ENCODE measurements around the gene FJX1.

FJX1 gene

GRCh38 chr11:35583126-35583525, 35.1 kb upstream of the FJX1 start:
- TF ChIP-seq CTCF (IDR thresholded peaks at IDR 0.05; ENCODE audit: low read depth, low read length), result no peak
- no peaks in the 10 kb centered on the region for H3K36me3 ChIP-seq
- DNase-seq, result no peak
- H3K27me3 ChIP-seq (ENCODE audit: insufficient read depth, low read depth, severe bottlenecking), result no peaks in the 10 kb centered on the region
- H3K9me3 ChIP-seq (ENCODE audit: severe bottlenecking), result no peaks in the 10 kb centered on the region
- no peak overlapping the region for H3K27ac ChIP-seq
- H3K4me3 ChIP-seq (ENCODE audit: low read depth, low read length), result no peak overlapping the region

GRCh38 chr11:35583843-35584242, 34.4 kb upstream of the FJX1 start:
- no peak overlapping the region for H3K27ac ChIP-seq
- DNase-seq, result no peak
- no peak overlapping the region for H3K4me3 ChIP-seq (ENCODE audit: low read depth, low read length)

GRCh38 chr11:35584321-35584720, 33.9 kb upstream of the FJX1 start:
- H3K27ac ChIP-seq, result no peak overlapping the region
- TF ChIP-seq CTCF (IDR thresholded peaks at IDR 0.05; ENCODE audit: low read depth, low read length), result no peak
- no peaks in the 10 kb centered on the region for H3K9me3 ChIP-seq (ENCODE audit: severe bottlenecking)
- no peak overlapping the region for H3K4me3 ChIP-seq (ENCODE audit: low read depth, low read length)
- H3K27me3 ChIP-seq (ENCODE audit: insufficient read depth, low read depth, severe bottlenecking), result no peaks in the 10 kb centered on the region
- no peaks in the 10 kb centered on the region for H3K36me3 ChIP-seq
- DNase-seq, result no peak

More at GRCh38 chr11:35583843-35584242, 34.4 kb upstream of the FJX1 start:
- no peak for TF ChIP-seq CTCF (IDR thresholded peaks at IDR 0.05; ENCODE audit: low read depth, low read length)
- H3K36me3 ChIP-seq, result no peaks in the 10 kb centered on the region
- no peaks in the 10 kb centered on the region for H3K9me3 ChIP-seq (ENCODE audit: severe bottlenecking)
- H3K27me3 ChIP-seq (ENCODE audit: insufficient read depth, low read depth, severe bottlenecking), result no peaks in the 10 kb centered on the region

DNA sequence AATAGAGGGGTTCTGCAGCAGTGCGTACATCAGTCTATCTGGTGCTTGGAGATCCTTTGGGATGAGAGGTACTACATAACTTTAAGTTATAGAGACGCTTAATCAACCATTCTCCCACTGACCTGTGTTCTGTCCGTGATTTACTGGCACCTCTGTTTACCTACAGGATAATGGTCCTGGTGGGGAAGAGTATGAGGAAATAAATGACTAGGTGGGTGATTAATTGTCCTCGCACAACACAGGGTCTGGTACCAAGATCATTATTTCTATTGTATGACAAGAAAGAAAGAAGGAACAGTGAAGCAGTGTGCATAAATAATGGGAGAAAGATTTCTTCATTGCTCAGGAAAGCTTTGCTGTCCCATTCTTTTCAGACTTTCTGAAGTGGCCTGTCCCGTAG, 32.8 kb upstream of the FJX1 start:
- Histone ChIP-seq H3K27ac (no peak overlapping the region), H3K4me3 (ENCODE audit: low read depth, low read length) (no peak overlapping the region), H3K36me3 (no peaks in the 10 kb centered on the region), H3K27me3 (ENCODE audit: insufficient read depth, low read depth, severe bottlenecking) (no peaks in the 10 kb centered on the region), H3K9me3 (ENCODE audit: severe bottlenecking) (no peaks in the 10 kb centered on the region)
- TF ChIP-seq CTCF (IDR thresholded peaks at IDR 0.05; ENCODE audit: low read depth, low read length), result no peak
- no peak for DNase-seq

DNA sequence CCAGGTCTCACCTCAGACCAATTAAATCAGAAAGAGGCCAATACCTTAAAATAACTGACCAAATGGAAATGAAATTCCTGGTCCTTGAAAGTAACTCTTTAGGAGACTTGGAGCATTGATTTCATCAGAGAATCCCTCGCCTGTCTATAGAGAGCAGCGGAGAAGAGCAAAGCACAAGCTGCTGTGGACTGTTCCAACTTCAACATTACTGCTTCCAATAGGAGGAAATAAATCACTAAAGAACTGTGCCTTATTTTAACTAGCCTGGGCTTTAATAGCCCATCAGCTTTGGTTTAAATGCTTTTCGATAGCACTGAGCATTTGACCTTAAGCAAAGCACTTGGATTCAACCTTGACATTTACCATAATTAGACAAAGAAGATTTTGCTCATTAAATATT, 32.0 kb upstream of the FJX1 start:
- no peaks in the 10 kb centered on the region for H3K36me3 ChIP-seq
- no peak overlapping the region for H3K4me3 ChIP-seq (ENCODE audit: low read depth, low read length)
- H3K27me3 ChIP-seq (ENCODE audit: insufficient read depth, low read depth, severe bottlenecking), result no peaks in the 10 kb centered on the region
- no peak for TF ChIP-seq CTCF (IDR thresholded peaks at IDR 0.05; ENCODE audit: low read depth, low read length)
- no peaks in the 10 kb centered on the region for H3K9me3 ChIP-seq (ENCODE audit: severe bottlenecking)
- DNase-seq, result no peak
- no peak overlapping the region for H3K27ac ChIP-seq

DNA sequence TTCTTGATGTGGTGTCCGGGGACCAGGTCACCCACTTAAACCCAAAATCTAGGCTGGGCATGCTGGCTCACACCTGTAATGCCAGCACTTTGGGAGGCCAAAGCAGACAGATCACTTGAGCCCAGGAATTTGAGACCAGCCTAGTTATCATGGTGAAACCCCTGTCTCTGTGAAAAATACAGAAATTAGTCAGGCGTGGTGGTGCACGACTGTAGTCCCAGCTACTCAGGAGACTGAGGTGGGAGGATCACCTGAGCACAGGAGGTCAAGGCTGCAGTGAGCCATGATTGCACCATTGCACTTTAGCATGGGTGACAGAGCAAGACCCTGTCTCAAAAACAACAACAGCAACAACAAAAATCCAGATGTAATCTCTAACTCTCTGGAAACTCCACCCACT, 30.3 kb upstream of the FJX1 start:
- H3K4me3 ChIP-seq (ENCODE audit: low read depth, low read length), result no peak overlapping the region
- H3K9me3 ChIP-seq (ENCODE audit: severe bottlenecking), result no peaks in the 10 kb centered on the region
- TF ChIP-seq CTCF (IDR thresholded peaks at IDR 0.05; ENCODE audit: low read depth, low read length), result no peak
- H3K27ac ChIP-seq, result no peak overlapping the region
- H3K36me3 ChIP-seq, result no peaks in the 10 kb centered on the region
- no peak for DNase-seq
- H3K27me3 ChIP-seq (ENCODE audit: insufficient read depth, low read depth, severe bottlenecking), result no peaks in the 10 kb centered on the region

Data from WERI-Rb-1 (cell line).